Hepatocyte (in vitro differentiated cells): ENCODE data around the gene CDK5. TPM values are rescaled to one million over a fixed set of nuclear protein-coding genes. Genes with fewer than 3 reads are reported as not detected.

Source experiments
- DNase-seq: peaks from one replicate; pipeline ENCODE4 v3.0.0-alpha.2; 2016; ENCODE audit warnings: low spot score
- H2AFZ ChIP-seq: fragments of 200-600 bp; sonication (generic); 2 replicates; pipeline ENCODE4 v1.6.0; 2016; ENCODE audit warnings: antibody characterized with exemption, mild to moderate bottlenecking
- H3K27ac ChIP-seq: fragments of 200-600 bp; sonication (generic); 2 replicates; pipeline ENCODE4 v1.5.1; 2016; ENCODE audit warnings: mild to moderate bottlenecking
- H3K27me3 ChIP-seq: fragments of 200-600 bp; sonication (generic); 2 replicates; pipeline ENCODE4 v1.6.1; 2016
- H3K36me3 ChIP-seq: fragments of 200-600 bp; sonication (generic); replicated peaks from 2 replicates; pipeline ENCODE4 v1.5.1; 2016; ENCODE audit warnings: low read depth; ENCODE audit not compliant: insufficient read depth
- H3K4me1 ChIP-seq: fragments of 200-600 bp; sonication (generic); 2 replicates; pipeline ENCODE4 v1.5.1; 2016; ENCODE audit warnings: mild to moderate bottlenecking, moderate library complexity; ENCODE audit not compliant: insufficient read depth
- H3K4me2 ChIP-seq: fragments of 200-600 bp; sonication (generic); 2 replicates; pipeline ENCODE4 v1.6.0; 2016
- H3K4me3 ChIP-seq: fragments of 200-600 bp; sonication (generic); 2 replicates; pipeline ENCODE4 v1.5.1; 2016; ENCODE audit warnings: mild to moderate bottlenecking
- H3K79me2 ChIP-seq: fragments of 200-600 bp; sonication (generic); 2 replicates; pipeline ENCODE4 v1.6.0; 2017; ENCODE audit warnings: mild to moderate bottlenecking
- H3K9me2 ChIP-seq: fragments of 200-600 bp; sonication (generic); replicated peaks from 2 replicates; pipeline ENCODE4 v1.6.0; 2017; ENCODE audit warnings: mild to moderate bottlenecking; ENCODE audit not compliant: insufficient read depth
- H3K9me3 ChIP-seq: fragments of 200-600 bp; sonication (generic); 2 replicates; pipeline ENCODE4 v1.5.1; 2016; ENCODE audit warnings: low read depth, mild to moderate bottlenecking
- H4K20me1 ChIP-seq: fragments of 200-600 bp; sonication (generic); 2 replicates; pipeline ENCODE4 v1.6.0; 2016; ENCODE audit warnings: mild to moderate bottlenecking; ENCODE audit not compliant: insufficient read depth, poor library complexity, severe bottlenecking
- EZH2 ChIP-seq: fragments of 200-600 bp; sonication (generic); IDR thresholded peaks from 2 replicates; pipeline ENCODE4 v1.6.1; 2016; ENCODE audit warnings: antibody characterized with exemption, mild to moderate bottlenecking, borderline replicate concordance
- EZH2phosphoT487 ChIP-seq: fragments of 200-600 bp; sonication (generic); IDR thresholded peaks from one replicate; pipeline ENCODE4 v1.6.1; 2018; ENCODE audit warnings: antibody characterized with exemption, mild to moderate bottlenecking, low read depth, moderate library complexity; ENCODE audit not compliant: unreplicated experiment, severe bottlenecking
- WGBS: methylation state at CpG from one replicate; pipeline ENCODE4 v1.1.6; 2016; ENCODE audit warnings: low lambda C conversion rate; ENCODE audit errors: missing lambda C conversion rate; 5-methylcytosine and 5-hydroxymethylcytosine counted together
- polyA plus RNA-seq: library from polyadenylated mRNA; unstranded; fragments of >200 nt; fragmentation: Nextera tagmentation; extraction: Ambion mirVana; gene quantifications from 2 replicates; pipeline ENCODE4 v1.2.1, GENCODE V29; 2016
- total RNA-seq: library from RNA; depleted of rRNA; stranded (reverse); fragments of >200 nt; gene quantifications from 2 replicates; pipeline ENCODE4 v1.2.3, GENCODE V29; 2014
- TF ChIP-seq, protein P1 (sequence below): fragments of 200-600 bp; sonication (generic); IDR thresholded peaks from 2 replicates; pipeline ENCODE4 v1.5.1; 2016; ENCODE audit warnings: antibody characterized with exemption, mild to moderate bottlenecking; ENCODE audit not compliant: poor library complexity

The CDK5 gene
- total and polyA plus RNA-seq, 2 experiments from 2014 or later: 17.4 to 29.4 TPM

DNA sequence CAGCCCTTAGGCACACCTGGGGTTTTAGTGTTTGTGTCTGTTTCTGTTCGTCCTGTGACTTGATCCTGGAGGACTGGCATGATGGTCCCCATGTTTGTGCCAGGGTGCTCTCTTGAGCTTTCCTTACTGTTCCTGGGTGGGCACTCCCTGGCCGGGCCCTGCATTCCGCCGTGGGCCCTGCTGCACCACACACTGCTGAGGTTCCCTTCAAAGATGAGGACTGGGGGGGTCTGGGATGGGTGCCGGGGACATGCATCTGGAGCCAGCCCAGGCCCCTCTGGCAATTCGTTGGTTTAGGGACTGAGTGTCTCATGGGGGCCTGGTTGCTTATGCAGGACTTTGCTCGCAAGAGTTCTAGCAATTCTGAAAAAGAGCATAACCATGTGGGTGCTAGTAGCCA is 33.3 kb upstream of the CDK5 start:
- WGBS: 95% methylated on average over 7 of the region's 7 CpGs
- H3K4me2 ChIP-seq: no peak overlapping the region
- no peak for DNase-seq

DNA sequence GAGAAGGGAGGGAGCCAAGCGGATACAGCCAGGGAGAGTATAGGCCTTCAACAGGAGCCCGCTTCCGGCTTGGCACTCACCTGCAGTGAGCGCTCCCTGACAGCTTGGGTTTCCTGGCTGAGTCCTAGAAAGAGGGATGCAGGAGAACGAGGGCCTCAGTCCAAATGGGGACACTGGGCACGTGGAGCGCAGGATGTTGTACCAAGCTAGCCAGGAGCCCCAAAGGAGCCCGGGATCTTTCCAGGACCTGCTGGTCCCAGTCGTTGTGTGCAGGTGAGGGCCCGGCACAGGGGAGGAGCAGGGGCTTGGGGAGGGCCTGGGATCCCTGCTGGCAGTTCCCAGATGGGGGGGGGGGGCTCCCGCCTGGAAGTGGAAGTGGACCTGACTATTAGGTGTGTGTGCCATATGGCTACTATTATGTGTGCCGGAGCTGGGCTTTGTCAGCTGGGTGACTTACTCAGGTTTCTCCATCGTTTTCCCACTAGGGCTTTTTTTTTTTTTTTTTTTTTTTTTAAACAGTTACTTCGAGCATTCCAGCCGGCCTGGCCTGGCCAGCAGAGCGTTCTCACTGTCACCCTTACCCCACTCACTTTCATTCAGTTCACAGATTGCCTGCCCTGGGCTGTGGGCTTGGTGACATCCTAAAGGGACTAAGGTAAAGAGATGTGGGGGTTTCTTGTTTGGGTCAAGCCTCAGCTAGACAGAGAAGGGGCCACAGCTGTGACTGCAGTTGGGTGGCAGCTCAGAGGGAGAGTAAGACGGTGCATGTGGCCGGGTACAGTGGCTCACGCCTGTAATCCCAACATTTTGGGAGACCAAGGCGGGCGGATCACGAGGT is 32.4 kb upstream of the CDK5 start:
- Histone ChIP-seq H3K79me2 (peaks cover 83% of the 10 kb centered on the region), H3K9me2 (no peaks in the 10 kb centered on the region), H3K9me3 (no peaks in the 10 kb centered on the region), H3K27ac (peak overlapping the region; percentile 83), H3K4me2 (peak overlapping the region; percentile 100), H3K4me1 (peaks cover 38% of the 10 kb centered on the region), H3K36me3 (no peaks in the 10 kb centered on the region), H3K4me3 (no peak overlapping the region), H3K27me3 (no peaks in the 10 kb centered on the region), H4K20me1 (peaks cover 66% of the 10 kb centered on the region), H2AFZ (no peak overlapping the region)
- TF ChIP-seq, protein P1, sequence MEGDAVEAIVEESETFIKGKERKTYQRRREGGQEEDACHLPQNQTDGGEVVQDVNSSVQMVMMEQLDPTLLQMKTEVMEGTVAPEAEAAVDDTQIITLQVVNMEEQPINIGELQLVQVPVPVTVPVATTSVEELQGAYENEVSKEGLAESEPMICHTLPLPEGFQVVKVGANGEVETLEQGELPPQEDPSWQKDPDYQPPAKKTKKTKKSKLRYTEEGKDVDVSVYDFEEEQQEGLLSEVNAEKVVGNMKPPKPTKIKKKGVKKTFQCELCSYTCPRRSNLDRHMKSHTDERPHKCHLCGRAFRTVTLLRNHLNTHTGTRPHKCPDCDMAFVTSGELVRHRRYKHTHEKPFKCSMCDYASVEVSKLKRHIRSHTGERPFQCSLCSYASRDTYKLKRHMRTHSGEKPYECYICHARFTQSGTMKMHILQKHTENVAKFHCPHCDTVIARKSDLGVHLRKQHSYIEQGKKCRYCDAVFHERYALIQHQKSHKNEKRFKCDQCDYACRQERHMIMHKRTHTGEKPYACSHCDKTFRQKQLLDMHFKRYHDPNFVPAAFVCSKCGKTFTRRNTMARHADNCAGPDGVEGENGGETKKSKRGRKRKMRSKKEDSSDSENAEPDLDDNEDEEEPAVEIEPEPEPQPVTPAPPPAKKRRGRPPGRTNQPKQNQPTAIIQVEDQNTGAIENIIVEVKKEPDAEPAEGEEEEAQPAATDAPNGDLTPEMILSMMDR: no peak
- TF ChIP-seq EZH2: no peak
- TF ChIP-seq EZH2phosphoT487: no peak
- WGBS: 82% methylated on average over 21 of the region's 22 CpGs
- peak; percentile 8 for DNase-seq

More for the DNA sequence above, 33.3 kb upstream of the CDK5 start:
- peaks cover 29% of the 10 kb centered on the region for H3K4me1 ChIP-seq
- no peaks in the 10 kb centered on the region for H3K9me2 ChIP-seq
- H3K27ac ChIP-seq: no peak overlapping the region
- no peaks in the 10 kb centered on the region for H3K9me3 ChIP-seq
- H2AFZ ChIP-seq: no peak overlapping the region
- peaks cover 91% of the 10 kb centered on the region for H3K79me2 ChIP-seq
- H4K20me1 ChIP-seq: peaks cover 73% of the 10 kb centered on the region
- no peak for TF ChIP-seq EZH2phosphoT487
- TF ChIP-seq, protein P1: no peak
- TF ChIP-seq EZH2: no peak
- H3K4me3 ChIP-seq: no peak overlapping the region
- no peaks in the 10 kb centered on the region for H3K27me3 ChIP-seq
- H3K36me3 ChIP-seq: no peaks in the 10 kb centered on the region

DNA sequence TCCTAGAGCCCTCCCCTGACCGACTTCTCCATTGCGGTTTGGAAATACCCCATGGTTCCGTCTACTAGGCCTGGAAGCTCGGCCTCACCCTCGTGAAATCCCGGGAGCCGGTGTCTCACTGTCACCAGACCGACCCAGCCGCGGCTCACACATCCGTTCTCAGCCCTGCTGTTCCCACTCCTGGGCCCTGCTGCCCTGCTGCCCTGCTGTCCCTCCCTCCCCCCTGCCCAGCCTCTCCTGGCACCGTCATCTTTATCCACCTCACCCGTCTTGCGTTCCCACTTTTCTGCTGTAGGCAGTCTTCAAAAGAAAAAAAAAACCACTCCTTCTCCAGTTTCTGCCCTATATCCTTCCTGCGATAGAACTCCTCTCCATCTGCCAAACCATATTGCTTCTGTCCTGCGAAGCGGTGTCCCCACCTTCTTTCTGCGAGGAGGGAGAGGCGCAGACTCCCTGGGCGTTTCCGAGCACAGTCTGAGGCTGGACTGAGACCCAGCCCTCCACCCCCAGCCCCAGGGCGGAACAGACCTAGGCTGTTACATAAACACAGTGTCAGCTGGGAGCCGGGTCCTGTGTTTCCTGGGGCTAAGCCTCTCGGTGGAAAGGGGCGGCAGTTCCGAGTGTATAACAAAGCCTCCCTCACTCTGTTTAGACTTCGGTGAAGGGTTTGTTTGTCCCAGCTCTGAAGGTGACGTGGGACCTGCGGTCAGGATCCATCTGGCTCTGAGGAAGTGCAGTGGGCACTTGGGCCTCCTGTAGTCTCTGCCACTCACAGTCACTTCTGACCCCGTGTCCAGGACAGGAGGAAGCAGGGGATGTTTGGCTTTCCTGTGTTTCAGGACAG is 31.4 kb upstream of the CDK5 start:
- TF ChIP-seq EZH2phosphoT487: no peak
- TF ChIP-seq, protein P1: no peak
- no peak for TF ChIP-seq EZH2
- WGBS: 32% methylated on average over 26 of the region's 30 CpGs

More for the DNA sequence above, 31.4 kb upstream of the CDK5 start:
- Histone ChIP-seq H3K4me1 (peaks cover 38% of the 10 kb centered on the region), H3K27ac (peak overlapping the region; percentile 83), H3K9me2 (no peaks in the 10 kb centered on the region), H2AFZ (no peak overlapping the region), H3K4me2 (peak overlapping the region; percentile 100), H3K9me3 (no peaks in the 10 kb centered on the region), H3K79me2 (peaks cover 73% of the 10 kb centered on the region), H3K36me3 (no peaks in the 10 kb centered on the region), H3K27me3 (no peaks in the 10 kb centered on the region), H3K4me3 (no peak overlapping the region), H4K20me1 (peaks cover 61% of the 10 kb centered on the region)
- DNase-seq: peak; percentile 74
